H9 (cell line): ENCODE measurements around the gene ZNF354C. TPM values are rescaled to one million over a fixed set of nuclear protein-coding genes. Genes with fewer than 3 reads are reported as not detected.

Experiments
- DNase-seq: peaks from one replicate; pipeline ENCODE4 v3.0.0-alpha.2; 2017
- H2AFZ ChIP-seq: one replicate; pipeline ENCODE4 v1.6.1; 2013; ENCODE audit warnings: mild to moderate bottlenecking, low read length, control low read depth, moderate library complexity
- H2AK5ac ChIP-seq: 2 replicates; pipeline ENCODE4 v1.6.1; 2013; ENCODE audit warnings: low read length, control low read depth, mixed read lengths; ENCODE audit not compliant: insufficient read length
- H2BK120ac ChIP-seq: one replicate; pipeline ENCODE4 v1.6.1; 2013; ENCODE audit warnings: low read depth, mild to moderate bottlenecking, low read length, control low read depth, inconsistent platforms; ENCODE audit not compliant: poor library complexity, severe bottlenecking
- H2BK12ac ChIP-seq: 2 replicates; pipeline ENCODE4 v1.6.1; 2013; ENCODE audit warnings: low read length, control low read depth, mixed read lengths, low read depth; ENCODE audit not compliant: insufficient read length
- H2BK15ac ChIP-seq: 2 replicates; pipeline ENCODE4 v1.6.1; 2013; ENCODE audit warnings: low read depth, low read length, control low read depth
- H2BK20ac ChIP-seq: one replicate; pipeline ENCODE4 v1.6.1; 2013; ENCODE audit warnings: low read depth, mild to moderate bottlenecking, low read length, control low read depth, inconsistent platforms; ENCODE audit not compliant: poor library complexity, severe bottlenecking
- H2BK5ac ChIP-seq: 2 replicates; pipeline ENCODE4 v1.6.1; 2013; ENCODE audit warnings: low read length, control low read depth, mixed read lengths; ENCODE audit not compliant: insufficient read length
- H3K14ac ChIP-seq: 2 replicates; pipeline ENCODE4 v1.6.1; 2013; ENCODE audit warnings: low read length, control low read depth; ENCODE audit not compliant: insufficient read depth
- H3K18ac ChIP-seq: 2 replicates; pipeline ENCODE4 v1.6.1; 2013; ENCODE audit warnings: low read depth, mild to moderate bottlenecking, mixed read lengths, low read length, control low read depth; ENCODE audit not compliant: insufficient read length
- H3K23ac ChIP-seq: 2 replicates; pipeline ENCODE4 v1.6.1; 2013; ENCODE audit warnings: low read length, control low read depth, mixed read lengths, low read depth; ENCODE audit not compliant: insufficient read length
- H3K23me2 ChIP-seq: 2 replicates; pipeline ENCODE4 v1.6.1; 2013; ENCODE audit warnings: low read depth, mild to moderate bottlenecking, mixed read lengths, low read length, control low read depth; ENCODE audit not compliant: insufficient read length, poor library complexity, severe bottlenecking
- H3K27ac ChIP-seq: 2 replicates; pipeline ENCODE4 v1.5.1; 2013; ENCODE audit warnings: low read length, control low read depth, mixed read lengths, low read depth; ENCODE audit not compliant: insufficient read length
- H3K27me3 ChIP-seq: 2 replicates; pipeline ENCODE4 v1.6.1; 2013; ENCODE audit warnings: low read length, control low read depth, inconsistent platforms; ENCODE audit not compliant: insufficient read depth
- H3K4ac ChIP-seq: 2 replicates; pipeline ENCODE4 v1.6.1; 2013; ENCODE audit warnings: low read depth, mild to moderate bottlenecking, control low read depth, inconsistent platforms, low read length, moderate library complexity
- H3K4me1 ChIP-seq: 2 replicates; pipeline ENCODE4 v1.6.1; 2013; ENCODE audit warnings: low read length, control low read depth, inconsistent platforms; ENCODE audit not compliant: insufficient read depth
- H3K4me2 ChIP-seq: 2 replicates; pipeline ENCODE4 v1.6.1; 2013; ENCODE audit warnings: low read length, control low read depth, mixed read lengths; ENCODE audit not compliant: insufficient read length, insufficient read depth
- H3K56ac ChIP-seq: 2 replicates; pipeline ENCODE4 v1.6.1; 2013; ENCODE audit warnings: low read depth, mild to moderate bottlenecking, mixed read lengths, low read length, control low read depth; ENCODE audit not compliant: insufficient read length
- H3K79me1 ChIP-seq: 2 replicates; pipeline ENCODE4 v1.6.1; 2013; ENCODE audit warnings: low read depth, mild to moderate bottlenecking, moderate library complexity, low read length, control low read depth, inconsistent platforms; ENCODE audit not compliant: insufficient read depth, poor library complexity, severe bottlenecking
- H3K79me2 ChIP-seq: 2 replicates; pipeline ENCODE4 v1.6.1; 2013; ENCODE audit warnings: low read length, control low read depth, inconsistent platforms; ENCODE audit not compliant: insufficient read depth
- H3K9ac ChIP-seq: 2 replicates; pipeline ENCODE4 v1.6.1; 2013; ENCODE audit warnings: low read length, control low read depth, mixed read lengths; ENCODE audit not compliant: insufficient read length; ENCODE audit errors: extremely low read depth
- H3K9me3 ChIP-seq: one replicate; pipeline ENCODE4 v1.6.1; 2013; ENCODE audit warnings: low read depth, low read length, inconsistent platforms; ENCODE audit not compliant: control insufficient read depth
- H3T11ph ChIP-seq: one replicate; pipeline ENCODE4 v1.6.1; 2013; ENCODE audit warnings: mild to moderate bottlenecking, low read length, control low read depth, inconsistent platforms
- H4K20me1 ChIP-seq: one replicate; pipeline ENCODE4 v1.6.1; 2013; ENCODE audit not compliant: control insufficient read depth, insufficient read length, insufficient read depth
- H4K5ac ChIP-seq: 2 replicates; pipeline ENCODE4 v1.6.1; 2013; ENCODE audit warnings: low read depth, mild to moderate bottlenecking, mixed read lengths, low read length, control low read depth; ENCODE audit not compliant: insufficient read length
- H4K8ac ChIP-seq: replicated peaks from 2 replicates; pipeline ENCODE4 v1.6.1; 2013; ENCODE audit warnings: low read length, control low read depth, mixed read lengths, low read depth; ENCODE audit not compliant: insufficient read length
- H4K91ac ChIP-seq: 2 replicates; pipeline ENCODE4 v1.6.1; 2013; ENCODE audit warnings: low read depth, mild to moderate bottlenecking, moderate library complexity, mixed read lengths, low read length, control low read depth; ENCODE audit not compliant: insufficient read length
- H3K27ac Mint-ChIP-seq, 3 experiments: 2 replicates in 2 of 3; 3 replicates in 1 of 3; pipeline ENCODE4 v1.8.0; 2020 to 2021; ENCODE audit warnings: mixed read lengths in 3 of 3, mild to moderate bottlenecking in 1 of 3, moderate library complexity in 1 of 3
- H3K27me3 Mint-ChIP-seq: 2 replicates; pipeline ENCODE4 v1.8.0; 2021; ENCODE audit warnings: low read depth, mild to moderate bottlenecking, moderate library complexity, mixed read lengths
- H3K36me3 Mint-ChIP-seq, 3 experiments: 2 replicates in 2 of 3; 3 replicates in 1 of 3; pipeline ENCODE4 v1.8.0; 2020 to 2021; ENCODE audit warnings: low read depth in 3 of 3, mixed read lengths in 3 of 3; ENCODE audit not compliant: insufficient read depth in 1 of 3
- H3K4me1 Mint-ChIP-seq, 2 experiments: 2 replicates each; pipeline ENCODE4 v1.8.0; 2020; ENCODE audit warnings: mixed read lengths in 2 of 2
- H3K4me3 Mint-ChIP-seq, 2 experiments: 2 replicates in 1 of 2; 3 replicates in 1 of 2; pipeline ENCODE4 v1.8.0; 2020 to 2021; ENCODE audit warnings: mild to moderate bottlenecking in 2 of 2, mixed read lengths in 2 of 2, moderate library complexity in 1 of 2
- H3K9me3 Mint-ChIP-seq, 2 experiments: 2 replicates in 1 of 2; 3 replicates in 1 of 2; pipeline ENCODE4 v1.8.0; 2020; ENCODE audit warnings: mild to moderate bottlenecking in 2 of 2, mixed read lengths in 2 of 2, moderate library complexity in 1 of 2
- WGBS: extraction: QIAGEN DNeasy Blood & Tissue Kit; methylation state at CpG from one replicate; pipeline ENCODE4 v1.1.7; 2013; ENCODE audit warnings: missing lambda C conversion rate, low lambda C conversion rate, mixed read lengths; ENCODE audit not compliant: insufficient read length; ENCODE audit errors: extremely low coverage; 5-methylcytosine and 5-hydroxymethylcytosine counted together
- total RNA-seq: library from RNA; stranded (reverse); gene quantifications from 2 replicates; pipeline ENCODE4 v1.2.1, GENCODE V29; 2021
- TF ChIP-seq, protein P1 (sequence below): fragments of 200-600 bp; sonication (generic); conservative IDR thresholded peaks from 3 replicates; pipeline ENCODE4 v1.8.0; 2021; ENCODE audit warnings: antibody characterized with exemption, mild to moderate bottlenecking

Gene ZNF354C
- total RNA-seq, 1 experiment from 2014 or later: 5.4 TPM

DNA sequence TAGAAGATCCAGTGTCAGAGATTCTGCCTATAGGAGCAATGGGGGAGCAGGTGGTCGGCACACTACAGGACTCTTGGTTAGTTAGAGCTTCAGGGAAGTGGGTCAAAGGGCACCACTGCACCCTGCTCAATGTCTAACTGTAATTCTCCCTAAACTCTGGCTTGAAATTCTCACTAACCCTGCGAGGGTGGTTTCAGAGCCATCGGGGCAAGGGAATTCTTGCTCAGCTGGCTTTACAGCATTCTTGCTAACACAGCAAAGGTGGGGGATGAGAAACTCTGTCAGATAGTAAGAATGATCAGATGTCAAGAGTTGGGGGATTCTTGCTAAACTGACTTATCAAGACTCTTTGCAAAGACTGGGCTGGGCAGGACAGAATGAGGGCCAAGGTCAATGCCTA, 4.7 kb upstream of the ZNF354C start:
- no peak overlapping the region for H3K27ac ChIP-seq
- Mint-ChIP-seq H3K27ac (no peak overlapping the region), H3K27me3 (peaks cover 30% of the 10 kb centered on the region), H3K4me1 (no peaks in the 10 kb centered on the region), H3K9me3 (peaks cover 63 to 70% of the 10 kb centered on the region in 2 experiments), H3K36me3 (peaks cover 0 to 12% (median 8%) of the 10 kb centered on the region in 3 experiments; a peak in 4 of 7 replicates), H3K4me3 (no peak overlapping the region)
- H4K8ac ChIP-seq: no peak overlapping the region
- no peaks in the 10 kb centered on the region for H3K79me2 ChIP-seq
- no peak overlapping the region for H2BK120ac ChIP-seq
- no peak for DNase-seq
- H3K9me3 ChIP-seq: peaks cover 29% of the 10 kb centered on the region
- H2BK5ac ChIP-seq: no peak overlapping the region
- no CpG with 5 or more reads among the region's 3 CpGs for WGBS
- no peaks in the 10 kb centered on the region for H3K23me2 ChIP-seq
- H3K4me2 ChIP-seq: no peak overlapping the region
- no peak overlapping the region for H3K9ac ChIP-seq
- no peak overlapping the region for H2AK5ac ChIP-seq
- no peaks in the 10 kb centered on the region for H3K4me1 ChIP-seq
- H2BK20ac ChIP-seq: no peak overlapping the region
- no peak overlapping the region for H4K91ac ChIP-seq
- H3K56ac ChIP-seq: no peak overlapping the region
- no peaks in the 10 kb centered on the region for H4K20me1 ChIP-seq
- no peak overlapping the region for H3K23ac ChIP-seq
- H2BK15ac ChIP-seq: no peak overlapping the region
- H3T11ph ChIP-seq: no peak overlapping the region
- H3K27me3 ChIP-seq: no peaks in the 10 kb centered on the region
- H3K79me1 ChIP-seq: no peaks in the 10 kb centered on the region
- no peak overlapping the region for H2BK12ac ChIP-seq
- no peak overlapping the region for H2AFZ ChIP-seq
- no peak overlapping the region for H3K18ac ChIP-seq
- H3K4ac ChIP-seq: no peak overlapping the region
- TF ChIP-seq, protein P1, sequence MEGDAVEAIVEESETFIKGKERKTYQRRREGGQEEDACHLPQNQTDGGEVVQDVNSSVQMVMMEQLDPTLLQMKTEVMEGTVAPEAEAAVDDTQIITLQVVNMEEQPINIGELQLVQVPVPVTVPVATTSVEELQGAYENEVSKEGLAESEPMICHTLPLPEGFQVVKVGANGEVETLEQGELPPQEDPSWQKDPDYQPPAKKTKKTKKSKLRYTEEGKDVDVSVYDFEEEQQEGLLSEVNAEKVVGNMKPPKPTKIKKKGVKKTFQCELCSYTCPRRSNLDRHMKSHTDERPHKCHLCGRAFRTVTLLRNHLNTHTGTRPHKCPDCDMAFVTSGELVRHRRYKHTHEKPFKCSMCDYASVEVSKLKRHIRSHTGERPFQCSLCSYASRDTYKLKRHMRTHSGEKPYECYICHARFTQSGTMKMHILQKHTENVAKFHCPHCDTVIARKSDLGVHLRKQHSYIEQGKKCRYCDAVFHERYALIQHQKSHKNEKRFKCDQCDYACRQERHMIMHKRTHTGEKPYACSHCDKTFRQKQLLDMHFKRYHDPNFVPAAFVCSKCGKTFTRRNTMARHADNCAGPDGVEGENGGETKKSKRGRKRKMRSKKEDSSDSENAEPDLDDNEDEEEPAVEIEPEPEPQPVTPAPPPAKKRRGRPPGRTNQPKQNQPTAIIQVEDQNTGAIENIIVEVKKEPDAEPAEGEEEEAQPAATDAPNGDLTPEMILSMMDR: no peak
- H4K5ac ChIP-seq: no peak overlapping the region
- no peak overlapping the region for H3K14ac ChIP-seq
